SK-N-SH (cell line): ENCODE measurements around the gene RITA1. TPM values are rescaled to one million over a fixed set of nuclear protein-coding genes. Genes with fewer than 3 reads are reported as not detected.

ENCODE experiments used
- CTCF ChIA-PET: fragments of 300-600, 350-600 bp; formaldehyde crosslinking; extraction: SDS; loops from one replicate; lab custom pipeline; 2021; lab: Yijun Ruan, JAX
- POLR2A ChIA-PET: fragments of 350-600 bp; sonication (Branson Sonifier 250); formaldehyde crosslinking; extraction: SDS; loops from one replicate; lab custom pipeline; 2020; ENCODE audit warnings: antibody characterized with exemption, inconsistent platforms; lab: Yijun Ruan, JAX
- DNase-seq: peaks from one replicate; pipeline ENCODE4 v3.0.0; 2012
- H2AFZ ChIP-seq: fragments of 200-600 bp; sonication (generic); 2 replicates; pipeline ENCODE4 v1.8.1; 2016; ENCODE audit warnings: antibody characterized with exemption, mild to moderate bottlenecking, low read depth
- H3F3A ChIP-seq: fragments of 200-600 bp; sonication (generic); replicated peaks from 2 replicates; pipeline ENCODE3; 2016; ENCODE audit warnings: antibody characterized with exemption, mild to moderate bottlenecking; ENCODE audit not compliant: insufficient read depth
- H3K27ac ChIP-seq, 2 experiments: fragments of 200-500 bp in 1 of 2; fragments of 200-600 bp in 1 of 2; sonication (Bioruptor generic) in 1 of 2; sonication (generic), shearing (Covaris generic) in 1 of 2; 2 replicates each; pipeline versions ENCODE4 v1.5.1 to v1.6.1; 2014 to 2016; ENCODE audit warnings: low read depth in 2 of 2, inconsistent platforms in 1 of 2, low read length in 1 of 2, mild to moderate bottlenecking in 1 of 2, mixed read lengths in 1 of 2
- H3K27me3 ChIP-seq: fragments of 200-600 bp; sonication (generic), shearing (Covaris generic); 2 replicates; pipeline ENCODE4 v1.6.1; 2016; ENCODE audit warnings: mixed run types; ENCODE audit not compliant: insufficient read depth
- H3K36me3 ChIP-seq, 2 experiments: fragments of 200-500 bp in 1 of 2; fragments of 200-600 bp in 1 of 2; sonication (Bioruptor generic) in 1 of 2; sonication (generic) in 1 of 2; replicated peaks in 1 of 2; 2 replicates each; pipeline versions ENCODE3 to v1.5.1; 2014 to 2016; ENCODE audit warnings: low read length in 1 of 2, mild to moderate bottlenecking in 1 of 2; ENCODE audit not compliant: insufficient read depth in 2 of 2, control insufficient read depth in 1 of 2
- H3K4me1 ChIP-seq, 2 experiments: fragments of 200-500 bp in 1 of 2; fragments of 200-600 bp in 1 of 2; sonication (Bioruptor generic) in 1 of 2; sonication (generic), shearing (Covaris generic) in 1 of 2; 2 replicates each; pipeline versions ENCODE4 v1.5.1 to v1.6.1; 2014 to 2016; ENCODE audit warnings: low read depth in 1 of 2, low read length in 1 of 2, mixed run types in 1 of 2; ENCODE audit not compliant: insufficient read depth in 2 of 2, control insufficient read depth in 1 of 2
- H3K4me2 ChIP-seq: fragments of 200-600 bp; sonication (generic), shearing (Covaris generic); 2 replicates; pipeline ENCODE4 v1.6.1; 2017; ENCODE audit warnings: mixed run types
- H3K4me3 ChIP-seq, 2 experiments: fragments of 200-500 bp in 1 of 2; fragments of 200-600 bp in 1 of 2; sonication (Bioruptor generic) in 1 of 2; sonication (generic), shearing (Covaris generic) in 1 of 2; 2 replicates each; pipeline versions ENCODE4 v1.5.1 to v1.8.1; 2014 to 2016; ENCODE audit warnings: low read depth in 2 of 2, inconsistent platforms in 1 of 2, low read length in 1 of 2, mild to moderate bottlenecking in 1 of 2, mixed read lengths in 1 of 2, moderate library complexity in 1 of 2
- H3K79me2 ChIP-seq: fragments of 200-600 bp; sonication (generic); 2 replicates; pipeline ENCODE4 v1.8.1; 2017; ENCODE audit warnings: mild to moderate bottlenecking; ENCODE audit not compliant: insufficient read depth
- H3K9ac ChIP-seq: fragments of 200-600 bp; sonication (generic); 2 replicates; pipeline ENCODE4 v1.6.1; 2017; ENCODE audit warnings: mixed run types
- H3K9me2 ChIP-seq: fragments of 200-600 bp; sonication (generic); 2 replicates; pipeline ENCODE4 v1.6.1; 2017; ENCODE audit warnings: mixed run types
- H3K9me3 ChIP-seq: fragments of 200-600 bp; sonication (generic); 2 replicates; pipeline ENCODE4 v1.6.1; 2017; ENCODE audit warnings: mixed run types, mild to moderate bottlenecking, moderate library complexity
- H4K20me1 ChIP-seq: fragments of 200-600 bp; sonication (generic); 2 replicates; pipeline ENCODE4 v1.6.1; 2017; ENCODE audit warnings: mild to moderate bottlenecking, mixed run types; ENCODE audit not compliant: insufficient read depth
- CHD2 ChIP-seq: fragments of 150-350 bp; IDR thresholded peaks from 2 replicates; pipeline ENCODE4 v1.6.1; 2018; ENCODE audit warnings: low read length; ENCODE audit not compliant: partially characterized antibody
- EP300 ChIP-seq, 2 experiments: IDR thresholded peaks; 2 replicates each; pipeline versions ENCODE4 v1.4.0 to v1.6.1; 2012; ENCODE audit warnings: borderline replicate concordance in 1 of 2, low read depth in 1 of 2, low read length in 1 of 2
- EZH2phosphoT487 ChIP-seq: fragments of 200-600 bp; sonication (generic); IDR thresholded peaks from 2 replicates; pipeline ENCODE4 v1.6.1; 2017; ENCODE audit warnings: low read depth, mixed run types, mild to moderate bottlenecking, antibody characterized with exemption, moderate library complexity, borderline replicate concordance
- GABPA ChIP-seq: IDR thresholded peaks from 2 replicates; pipeline ENCODE4 v1.4.0; 2012; ENCODE audit warnings: low read depth, mild to moderate bottlenecking
- GATA2 ChIP-seq: sonication (generic); formaldehyde crosslinking; IDR thresholded peaks from 2 replicates; pipeline ENCODE4 v1.5.0; 2020; ENCODE audit warnings: mild to moderate bottlenecking, missing genetic modification reagents
- IRF3 ChIP-seq: fragments of 150-350 bp; IDR thresholded peaks from 2 replicates; pipeline ENCODE4 v1.6.1; 2016; ENCODE audit warnings: mild to moderate bottlenecking, low read depth, low read length
- JUND ChIP-seq: IDR thresholded peaks from 2 replicates; pipeline ENCODE4 v1.4.0; 2012
- MAX ChIP-seq: IDR thresholded peaks from 2 replicates; pipeline ENCODE4 v1.4.0; 2012; ENCODE audit warnings: low read depth
- NFIC ChIP-seq: IDR thresholded peaks from 2 replicates; pipeline ENCODE4 v1.4.0; 2012; ENCODE audit warnings: borderline replicate concordance
- NRF1 ChIP-seq: IDR thresholded peaks from 2 replicates; pipeline ENCODE4 v1.6.1; 2012; ENCODE audit warnings: low read depth, mild to moderate bottlenecking, low read length
- POLR2AphosphoS5 ChIP-seq: IDR thresholded peaks from 2 replicates; pipeline ENCODE4 v1.6.1; 2012; ENCODE audit warnings: low read depth, low read length
- RAD21 ChIP-seq: IDR thresholded peaks from 2 replicates; pipeline ENCODE4 v1.6.1; 2012; ENCODE audit warnings: mild to moderate bottlenecking, low read length
- RFX5 ChIP-seq: IDR thresholded peaks from 2 replicates; pipeline ENCODE4 v1.6.1; 2012; ENCODE audit warnings: mild to moderate bottlenecking, improper control_type of control experiment, low read length
- RXRA ChIP-seq: IDR thresholded peaks from 2 replicates; pipeline ENCODE4 v1.4.0; 2012; ENCODE audit warnings: low read depth, mild to moderate bottlenecking, borderline replicate concordance
- SIN3A ChIP-seq: IDR thresholded peaks from 2 replicates; pipeline ENCODE4 v1.6.1; 2012; ENCODE audit warnings: low read depth, mild to moderate bottlenecking, low read length, moderate library complexity, borderline replicate concordance
- SMC3 ChIP-seq: IDR thresholded peaks from 2 replicates; pipeline ENCODE4 v1.6.1; 2012; ENCODE audit warnings: low read depth, low read length, improper control_type of control experiment
- USF1 ChIP-seq: IDR thresholded peaks from 2 replicates; pipeline ENCODE4 v1.4.0; 2012; ENCODE audit warnings: low read depth, borderline replicate concordance
- YY1 ChIP-seq: IDR thresholded peaks from 2 replicates; pipeline ENCODE4 v1.4.0; 2012; ENCODE audit warnings: low read depth, mild to moderate bottlenecking
- WGBS: methylation state at CpG from one replicate; pipeline ENCODE4 v1.1.6; 2017; ENCODE audit warnings: low lambda C conversion rate; 5-methylcytosine and 5-hydroxymethylcytosine counted together
- polyA plus RNA-seq, 3 experiments: library from polyadenylated mRNA; depleted of rRNA; stranded (reverse); fragments of >200 nt; gene quantifications; 2 replicates each; pipeline ENCODE4 v1.2.3, GENCODE V29; 2012
- TF ChIP-seq, protein P1 (sequence below): fragments of 200-600 bp; sonication (generic); IDR thresholded peaks from 2 replicates; pipeline ENCODE4 v1.6.1; 2017; ENCODE audit warnings: antibody characterized with exemption, mild to moderate bottlenecking, moderate library complexity
- TF ChIP-seq, protein P2 (sequence below): IDR thresholded peaks from 2 replicates; pipeline ENCODE4 v1.4.0; 2012; ENCODE audit warnings: low read depth, borderline replicate concordance

The RITA1 gene
- polyA plus RNA-seq, 1 of the 3 experiments (the other 2 are of a cell fraction) = 21.1 TPM

DNA sequence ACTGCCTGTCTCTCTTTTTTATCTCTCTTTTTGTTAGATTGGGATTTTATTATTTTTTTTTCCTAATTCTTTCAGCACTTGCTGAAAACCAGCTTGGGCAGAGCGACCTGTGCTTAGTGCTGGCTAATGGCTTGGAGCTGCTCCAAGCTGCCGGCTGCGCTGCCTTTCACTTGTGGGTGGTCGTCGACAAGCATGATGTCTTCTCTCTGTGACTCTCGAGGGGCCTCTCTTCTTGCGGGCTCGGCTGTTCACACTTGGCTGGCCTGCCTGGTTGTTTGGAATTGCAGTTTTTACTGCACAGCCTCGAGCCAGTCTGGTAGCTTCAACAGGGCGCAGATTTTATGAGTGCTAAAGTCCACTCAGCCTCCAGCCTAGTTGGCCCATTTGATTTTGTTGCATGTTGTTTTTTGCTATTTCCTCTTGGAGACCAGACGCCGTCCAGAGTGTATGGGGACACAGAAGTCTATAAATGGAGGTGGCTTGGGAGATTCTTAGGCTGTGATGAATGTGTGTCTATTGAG, 54.4 kb downstream of the RITA1 start:
- H3K9ac ChIP-seq = no peak overlapping the region
- 88% methylated on average over 12 of the region's 12 CpGs for WGBS
- no peaks in the 10 kb centered on the region for H3K36me3 ChIP-seq
- peaks cover 3% of the 10 kb centered on the region for H3F3A ChIP-seq
- H3K27ac ChIP-seq = no peak overlapping the region; a peak in 1 of 4 replicates
- no peak overlapping the region for H2AFZ ChIP-seq
- H3K4me2 ChIP-seq = no peak overlapping the region
- TF ChIP-seq JUND (no peak), NFIC (no peak), GATA2 (no peak), YY1 (no peak), GABPA (no peak), SIN3A (no peak), EZH2phosphoT487 (no peak), IRF3 (no peak), USF1 (no peak), EP300 (IDR thresholded peaks at IDR 0.05; ENCODE audit: borderline replicate concordance in 1 of 2, low read depth in 1 of 2, low read length in 1 of 2) (no peak), MAX (no peak), RAD21 (no peak), SMC3 (no peak), CHD2 (no peak), NRF1 (no peak), RXRA (no peak), POLR2AphosphoS5 (no peak), RFX5 (no peak)
- TF ChIP-seq, protein P1, sequence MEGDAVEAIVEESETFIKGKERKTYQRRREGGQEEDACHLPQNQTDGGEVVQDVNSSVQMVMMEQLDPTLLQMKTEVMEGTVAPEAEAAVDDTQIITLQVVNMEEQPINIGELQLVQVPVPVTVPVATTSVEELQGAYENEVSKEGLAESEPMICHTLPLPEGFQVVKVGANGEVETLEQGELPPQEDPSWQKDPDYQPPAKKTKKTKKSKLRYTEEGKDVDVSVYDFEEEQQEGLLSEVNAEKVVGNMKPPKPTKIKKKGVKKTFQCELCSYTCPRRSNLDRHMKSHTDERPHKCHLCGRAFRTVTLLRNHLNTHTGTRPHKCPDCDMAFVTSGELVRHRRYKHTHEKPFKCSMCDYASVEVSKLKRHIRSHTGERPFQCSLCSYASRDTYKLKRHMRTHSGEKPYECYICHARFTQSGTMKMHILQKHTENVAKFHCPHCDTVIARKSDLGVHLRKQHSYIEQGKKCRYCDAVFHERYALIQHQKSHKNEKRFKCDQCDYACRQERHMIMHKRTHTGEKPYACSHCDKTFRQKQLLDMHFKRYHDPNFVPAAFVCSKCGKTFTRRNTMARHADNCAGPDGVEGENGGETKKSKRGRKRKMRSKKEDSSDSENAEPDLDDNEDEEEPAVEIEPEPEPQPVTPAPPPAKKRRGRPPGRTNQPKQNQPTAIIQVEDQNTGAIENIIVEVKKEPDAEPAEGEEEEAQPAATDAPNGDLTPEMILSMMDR = no peak
- TF ChIP-seq, protein P2, sequence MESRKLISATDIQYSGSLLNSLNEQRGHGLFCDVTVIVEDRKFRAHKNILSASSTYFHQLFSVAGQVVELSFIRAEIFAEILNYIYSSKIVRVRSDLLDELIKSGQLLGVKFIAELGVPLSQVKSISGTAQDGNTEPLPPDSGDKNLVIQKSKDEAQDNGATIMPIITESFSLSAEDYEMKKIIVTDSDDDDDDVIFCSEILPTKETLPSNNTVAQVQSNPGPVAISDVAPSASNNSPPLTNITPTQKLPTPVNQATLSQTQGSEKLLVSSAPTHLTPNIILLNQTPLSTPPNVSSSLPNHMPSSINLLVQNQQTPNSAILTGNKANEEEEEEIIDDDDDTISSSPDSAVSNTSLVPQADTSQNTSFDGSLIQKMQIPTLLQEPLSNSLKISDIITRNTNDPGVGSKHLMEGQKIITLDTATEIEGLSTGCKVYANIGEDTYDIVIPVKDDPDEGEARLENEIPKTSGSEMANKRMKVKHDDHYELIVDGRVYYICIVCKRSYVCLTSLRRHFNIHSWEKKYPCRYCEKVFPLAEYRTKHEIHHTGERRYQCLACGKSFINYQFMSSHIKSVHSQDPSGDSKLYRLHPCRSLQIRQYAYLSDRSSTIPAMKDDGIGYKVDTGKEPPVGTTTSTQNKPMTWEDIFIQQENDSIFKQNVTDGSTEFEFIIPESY = no peak
- H3K9me3 ChIP-seq = no peaks in the 10 kb centered on the region
- H4K20me1 ChIP-seq = no peaks in the 10 kb centered on the region
- no peaks in the 10 kb centered on the region for H3K79me2 ChIP-seq
- no peak for DNase-seq
- H3K9me2 ChIP-seq = no peaks in the 10 kb centered on the region
- ChIA-PET CTCF (interaction anchor here (1.2 kb wide), 1 partner anchor 20 kb away, joined by 3 read pairs; no protein-coding TSS in a partner anchor), POLR2A (no interaction called here)
- peaks cover 17 to 31% of the 10 kb centered on the region in 2 experiments; a peak in 3 of 4 replicates for H3K4me1 ChIP-seq
- H3K27me3 ChIP-seq = no peaks in the 10 kb centered on the region
- no peak overlapping the region for H3K4me3 ChIP-seq
